Activated B cell treated with CpG ODN at 0.5 μM for 24 hours (primary cell): ENCODE results near the gene RFESD. TPM values are rescaled to one million over a fixed set of nuclear protein-coding genes. Genes with fewer than 3 reads are reported as not detected.

Experiments
- ATAC-seq: fragments of 200-7000 bp; cut with Tn5 transposase; one replicate; pipeline ENCODE4 v1.10.0; 2021; ENCODE audit warnings: low read depth, mild to moderate bottlenecking, moderate library complexity
- CTCF ChIA-PET: fragments of 350-600 bp; sonication (Branson Sonifier 250); formaldehyde crosslinking; loops from one replicate; lab custom pipeline; 2021; ENCODE audit warnings: antibody characterized with exemption; lab: Charles Lee
- POLR2A ChIA-PET: fragments of 350-600 bp; sonication (Branson Sonifier 250); formaldehyde crosslinking; loops from one replicate; lab custom pipeline; 2021; ENCODE audit warnings: antibody characterized with exemption; lab: Charles Lee
- DNase-seq: peaks from one replicate; pipeline ENCODE4 v3.0.0; 2022
- H3K27ac Mint-ChIP-seq: one replicate; pipeline ENCODE4 v1.8.0; 2020; ENCODE audit warnings: mixed read lengths
- H3K27me3 Mint-ChIP-seq: one replicate; pipeline ENCODE4 v1.8.0; 2021; ENCODE audit warnings: mixed read lengths
- H3K36me3 Mint-ChIP-seq: one replicate; pipeline ENCODE4 v1.8.0; 2021; ENCODE audit warnings: low read depth, mixed read lengths
- H3K4me1 Mint-ChIP-seq: one replicate; pipeline ENCODE4 v1.8.0; 2021; ENCODE audit warnings: mixed read lengths
- H3K4me3 Mint-ChIP-seq: one replicate; pipeline ENCODE4 v1.8.0; 2020; ENCODE audit warnings: mild to moderate bottlenecking, mixed read lengths
- H3K9me3 Mint-ChIP-seq: one replicate; pipeline ENCODE4 v1.8.0; 2020; ENCODE audit warnings: mixed read lengths
- intact Hi-C: fragments of 100-400 bp; cut with micrococcal nuclease; formaldehyde crosslinking; loops from one replicate; pipeline ENCODE4 v1.15.1; 2024
- total RNA-seq: library from RNA; stranded (reverse); gene quantifications from 2 replicates; pipeline ENCODE4 v1.2.3, GENCODE V29; 2022
- TF ChIP-seq, protein P1 (sequence below): fragments of 200-600 bp; IDR thresholded peaks from one replicate; pipeline ENCODE4 v1.8.0; 2022; ENCODE audit warnings: antibody characterized with exemption, mild to moderate bottlenecking

Gene RFESD
- total RNA-seq, 1 donor from 2014 or later, result 1.8 TPM

DNA sequence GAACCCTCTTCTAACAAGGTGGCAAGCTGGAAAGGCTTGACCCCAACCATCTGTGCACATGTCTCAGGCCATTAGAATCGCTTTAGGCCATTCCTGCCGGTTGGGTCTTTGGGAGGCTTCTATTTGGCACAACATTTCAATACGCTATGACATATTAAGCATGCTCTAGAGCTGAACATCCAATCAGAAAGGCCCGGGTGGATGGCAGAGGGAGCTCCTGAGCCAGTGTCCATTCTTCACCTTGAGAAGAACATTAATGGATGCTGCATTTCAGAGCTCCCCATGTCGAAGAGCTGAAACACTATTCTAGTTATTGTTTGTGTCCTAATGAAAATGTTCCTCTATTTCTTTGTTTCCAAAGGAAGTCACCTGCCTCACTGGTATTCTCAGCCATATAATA lies 23.4 kb downstream of the RFESD start:
- intact Hi-C loops, result no loop called here
- no peak overlapping the region for H3K27ac Mint-ChIP-seq

DNA sequence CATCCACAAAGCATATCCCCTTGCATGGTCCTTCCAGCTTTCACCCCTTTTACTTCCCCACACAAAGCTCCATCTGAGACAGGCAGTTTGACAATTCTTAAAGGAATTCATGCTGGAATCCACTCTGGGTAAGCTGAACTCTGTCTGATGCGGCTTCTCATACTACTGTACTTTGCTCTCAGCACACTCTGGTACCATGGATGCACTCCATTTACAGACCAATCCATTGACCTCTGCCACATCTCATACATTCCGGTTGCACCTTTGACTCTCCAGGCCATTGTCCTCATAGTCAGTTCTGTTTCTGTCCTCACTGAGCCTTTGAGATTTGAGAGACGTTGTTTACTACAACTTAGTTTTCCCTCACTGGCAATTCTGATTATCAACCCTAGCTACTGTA lies 24.0 kb downstream of the RFESD start:
- Mint-ChIP-seq H3K9me3 (no peaks in the 10 kb centered on the region), H3K36me3 (no peaks in the 10 kb centered on the region), H3K27me3 (no peaks in the 10 kb centered on the region), H3K4me1 (no peaks in the 10 kb centered on the region), H3K4me3 (no peak overlapping the region), H3K27ac (no peak overlapping the region)
- no peak for DNase-seq
- no peak for ATAC-seq
- TF ChIP-seq, protein P1, sequence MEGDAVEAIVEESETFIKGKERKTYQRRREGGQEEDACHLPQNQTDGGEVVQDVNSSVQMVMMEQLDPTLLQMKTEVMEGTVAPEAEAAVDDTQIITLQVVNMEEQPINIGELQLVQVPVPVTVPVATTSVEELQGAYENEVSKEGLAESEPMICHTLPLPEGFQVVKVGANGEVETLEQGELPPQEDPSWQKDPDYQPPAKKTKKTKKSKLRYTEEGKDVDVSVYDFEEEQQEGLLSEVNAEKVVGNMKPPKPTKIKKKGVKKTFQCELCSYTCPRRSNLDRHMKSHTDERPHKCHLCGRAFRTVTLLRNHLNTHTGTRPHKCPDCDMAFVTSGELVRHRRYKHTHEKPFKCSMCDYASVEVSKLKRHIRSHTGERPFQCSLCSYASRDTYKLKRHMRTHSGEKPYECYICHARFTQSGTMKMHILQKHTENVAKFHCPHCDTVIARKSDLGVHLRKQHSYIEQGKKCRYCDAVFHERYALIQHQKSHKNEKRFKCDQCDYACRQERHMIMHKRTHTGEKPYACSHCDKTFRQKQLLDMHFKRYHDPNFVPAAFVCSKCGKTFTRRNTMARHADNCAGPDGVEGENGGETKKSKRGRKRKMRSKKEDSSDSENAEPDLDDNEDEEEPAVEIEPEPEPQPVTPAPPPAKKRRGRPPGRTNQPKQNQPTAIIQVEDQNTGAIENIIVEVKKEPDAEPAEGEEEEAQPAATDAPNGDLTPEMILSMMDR, result no peak
- intact Hi-C loops, result no loop called here
- ChIA-PET CTCF (interaction anchor here (0.8 to 1.2 kb wide), 2 partner anchors 173 to 177 kb away, joined by 3 read pairs; no protein-coding TSS in a partner anchor), POLR2A (no interaction called here)

More for the DNA sequence above, 23.4 kb downstream of the RFESD start:
- Mint-ChIP-seq H3K27me3 (no peaks in the 10 kb centered on the region), H3K4me3 (no peak overlapping the region), H3K36me3 (no peaks in the 10 kb centered on the region), H3K9me3 (no peaks in the 10 kb centered on the region), H3K4me1 (no peaks in the 10 kb centered on the region)
- ATAC-seq (no peak), DNase-seq (no peak)
- POLR2A ChIA-PET, result no interaction called here
- TF ChIP-seq, protein P1, result no peak
- CTCF ChIA-PET, result interaction anchor here (0.8 kb wide), 1 partner anchor 174 kb away, joined by 3 read pairs; no protein-coding TSS in a partner anchor

DNA sequence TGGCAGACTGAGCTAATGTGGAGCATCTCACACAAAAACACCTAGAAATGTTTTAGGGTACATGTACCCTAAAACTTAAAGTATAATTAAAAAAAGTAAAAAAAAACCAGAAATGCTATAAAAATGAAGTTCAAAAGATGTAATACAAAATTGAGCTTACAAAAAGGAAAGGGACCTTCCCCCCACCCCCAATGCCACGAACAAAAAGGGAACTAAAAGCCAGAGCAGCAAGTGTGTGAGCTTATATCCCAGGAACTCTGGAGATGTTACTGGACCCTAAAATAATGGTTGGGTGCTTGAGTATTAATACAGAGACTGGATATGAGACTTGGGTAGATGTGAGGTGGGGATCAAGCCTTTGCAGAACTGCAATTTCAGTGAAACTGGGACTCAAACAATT lies 25.2 kb downstream of the RFESD start:
- CTCF ChIA-PET, result no interaction called here
- H3K36me3 Mint-ChIP-seq, result no peaks in the 10 kb centered on the region
- no peaks in the 10 kb centered on the region for H3K4me1 Mint-ChIP-seq
- H3K27ac Mint-ChIP-seq, result no peak overlapping the region
- TF ChIP-seq, protein P1, result no peak
- no peaks in the 10 kb centered on the region for H3K27me3 Mint-ChIP-seq
- POLR2A ChIA-PET, result interaction anchor here (0.7 kb wide), 1 partner anchor 180 kb away, joined by 3 read pairs; no protein-coding TSS in a partner anchor
- DNase-seq (no peak), ATAC-seq (no peak)
- no peak overlapping the region for H3K4me3 Mint-ChIP-seq
- intact Hi-C loops, result no loop called here
- H3K9me3 Mint-ChIP-seq, result no peaks in the 10 kb centered on the region

DNA sequence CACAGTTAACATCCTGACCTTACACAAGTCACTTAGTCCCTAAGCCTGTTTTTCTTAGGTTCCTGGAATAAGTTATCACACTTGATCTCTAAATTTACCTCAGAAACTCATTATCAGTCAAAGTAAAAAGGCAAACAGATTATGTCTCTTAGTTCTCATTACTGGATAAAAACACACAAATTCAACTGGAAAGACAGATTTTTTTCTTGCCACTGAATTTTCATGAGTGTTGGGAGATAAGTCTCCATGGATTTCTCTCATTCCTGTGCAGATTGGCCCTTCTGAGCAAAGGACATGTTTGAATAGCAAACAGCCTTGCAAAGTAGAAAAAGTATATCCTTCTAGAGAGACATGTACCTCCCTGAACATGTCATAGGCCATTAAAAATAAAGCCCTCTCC lies 26.1 kb downstream of the RFESD start:
- no peak overlapping the region for H3K4me3 Mint-ChIP-seq

DNA sequence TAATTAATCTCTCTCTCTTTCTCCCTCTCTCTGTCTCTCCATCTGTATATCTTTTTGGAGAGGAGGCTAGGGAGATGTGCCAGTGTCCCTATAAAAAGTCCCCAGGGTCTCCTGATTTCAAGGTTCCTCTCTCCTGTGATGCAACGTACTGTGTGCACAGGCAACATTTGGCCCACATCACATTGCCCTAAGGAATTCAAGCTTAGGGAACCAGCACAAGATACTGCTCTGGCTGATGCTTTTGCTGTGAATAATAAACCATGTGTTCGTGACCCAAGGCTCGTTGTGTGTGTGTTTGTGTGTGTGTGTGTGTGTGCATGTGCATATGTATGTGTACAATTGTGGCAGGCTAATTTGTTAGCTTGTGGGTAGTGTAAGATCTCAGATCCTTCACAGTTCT lies 26.5 kb downstream of the RFESD start:
- CTCF ChIA-PET, result no interaction called here
- POLR2A ChIA-PET, result no interaction called here
- DNase-seq (no peak), ATAC-seq (no peak)
- Mint-ChIP-seq H3K4me1 (no peaks in the 10 kb centered on the region), H3K36me3 (no peaks in the 10 kb centered on the region), H3K4me3 (no peak overlapping the region), H3K27me3 (no peaks in the 10 kb centered on the region), H3K9me3 (no peaks in the 10 kb centered on the region), H3K27ac (no peak overlapping the region)
- TF ChIP-seq, protein P1, result no peak
- intact Hi-C loops, result no loop called here

More for the DNA sequence above, 26.1 kb downstream of the RFESD start:
- Mint-ChIP-seq H3K27me3 (no peaks in the 10 kb centered on the region), H3K27ac (no peak overlapping the region), H3K4me1 (no peaks in the 10 kb centered on the region), H3K36me3 (no peaks in the 10 kb centered on the region), H3K9me3 (no peaks in the 10 kb centered on the region)
- ChIA-PET CTCF (no interaction called here), POLR2A (no interaction called here)
- intact Hi-C loops, result no loop called here
- DNase-seq (no peak), ATAC-seq (no peak)
- TF ChIP-seq, protein P1, result no peak
